Glutamatergic neuron (in vitro differentiated cells): Measurements from ENCODE around the gene CDC25B. TPM values are rescaled to one million over a fixed set of nuclear protein-coding genes. Genes with fewer than 3 reads are reported as not detected.

Experiments
- DNase-seq: peaks from one replicate; pipeline ENCODE4 v3.0.0; 2022
- H3K27ac Mint-ChIP-seq: one replicate; pipeline ENCODE4 v1.8.0; 2020; ENCODE audit warnings: mild to moderate bottlenecking, mixed read lengths, inconsistent platforms; ENCODE audit not compliant: unreplicated experiment
- H3K27me3 Mint-ChIP-seq: one replicate; pipeline ENCODE4 v1.8.0; 2020; ENCODE audit warnings: mild to moderate bottlenecking, moderate library complexity, mixed read lengths, inconsistent platforms; ENCODE audit not compliant: unreplicated experiment
- H3K36me3 Mint-ChIP-seq: one replicate; pipeline ENCODE4 v1.8.0; 2020; ENCODE audit warnings: mild to moderate bottlenecking, mixed read lengths, inconsistent platforms; ENCODE audit not compliant: unreplicated experiment
- H3K4me1 Mint-ChIP-seq: one replicate; pipeline ENCODE4 v1.8.0; 2020; ENCODE audit warnings: mild to moderate bottlenecking, low read depth, mixed read lengths, inconsistent platforms; ENCODE audit not compliant: unreplicated experiment
- H3K4me3 Mint-ChIP-seq: one replicate; pipeline ENCODE4 v1.8.0; 2020; ENCODE audit warnings: mild to moderate bottlenecking, mixed read lengths, inconsistent platforms; ENCODE audit not compliant: unreplicated experiment
- H3K9me3 Mint-ChIP-seq: one replicate; pipeline ENCODE4 v1.8.0; 2020; ENCODE audit warnings: mild to moderate bottlenecking, moderate library complexity, mixed read lengths, inconsistent platforms; ENCODE audit not compliant: unreplicated experiment
- total RNA-seq: library from RNA; stranded (reverse); fragmentation: NEBNext Ultra II Directional; extraction: Animal tissue kit (Norgen Biotek cat#: 25700); gene quantifications from one replicate; pipeline ENCODE4 v1.2.1, GENCODE V29; 2021; ENCODE audit not compliant: unreplicated experiment
- TF ChIP-seq, protein P1 (sequence below): fragments of 200-600 bp; sonication (generic); IDR thresholded peaks from one replicate; pipeline ENCODE4 v1.5.0; 2021; ENCODE audit not compliant: partially characterized antibody, unreplicated experiment

Gene CDC25B
- total RNA-seq, 1 donor from 2014 or later: 27.6 TPM

- H3K9me3 Mint-ChIP-seq: peaks cover 15% of the 10 kb centered on the region
- H3K36me3 Mint-ChIP-seq: no peaks in the 10 kb centered on the region
- TF ChIP-seq, protein P1, sequence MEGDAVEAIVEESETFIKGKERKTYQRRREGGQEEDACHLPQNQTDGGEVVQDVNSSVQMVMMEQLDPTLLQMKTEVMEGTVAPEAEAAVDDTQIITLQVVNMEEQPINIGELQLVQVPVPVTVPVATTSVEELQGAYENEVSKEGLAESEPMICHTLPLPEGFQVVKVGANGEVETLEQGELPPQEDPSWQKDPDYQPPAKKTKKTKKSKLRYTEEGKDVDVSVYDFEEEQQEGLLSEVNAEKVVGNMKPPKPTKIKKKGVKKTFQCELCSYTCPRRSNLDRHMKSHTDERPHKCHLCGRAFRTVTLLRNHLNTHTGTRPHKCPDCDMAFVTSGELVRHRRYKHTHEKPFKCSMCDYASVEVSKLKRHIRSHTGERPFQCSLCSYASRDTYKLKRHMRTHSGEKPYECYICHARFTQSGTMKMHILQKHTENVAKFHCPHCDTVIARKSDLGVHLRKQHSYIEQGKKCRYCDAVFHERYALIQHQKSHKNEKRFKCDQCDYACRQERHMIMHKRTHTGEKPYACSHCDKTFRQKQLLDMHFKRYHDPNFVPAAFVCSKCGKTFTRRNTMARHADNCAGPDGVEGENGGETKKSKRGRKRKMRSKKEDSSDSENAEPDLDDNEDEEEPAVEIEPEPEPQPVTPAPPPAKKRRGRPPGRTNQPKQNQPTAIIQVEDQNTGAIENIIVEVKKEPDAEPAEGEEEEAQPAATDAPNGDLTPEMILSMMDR: no peak
- H3K4me3 Mint-ChIP-seq: peak overlapping the region; percentile 81
- DNase-seq: no peak
- H3K27me3 Mint-ChIP-seq: peaks cover 11% of the 10 kb centered on the region
- H3K4me1 Mint-ChIP-seq: peaks cover 15% of the 10 kb centered on the region
- peak overlapping the region; percentile 87 for H3K27ac Mint-ChIP-seq
Observed at GRCh38 chr20:3819411-3820047, 23.4 kb downstream of the CDC25B start.

GRCh38 chr20:3820048-3820900 is 24.2 kb downstream of the CDC25B start, which contains the start of gene AP5S1:
Gene AP5S1 (plus strand): TSS chr20:3820547. CDS start chr20:3822118, 1,571 bp downstream.
- peak; percentile 98 for DNase-seq
- Mint-ChIP-seq H3K27me3 (peaks cover 11% of the 10 kb centered on the region), H3K4me1 (peaks cover 15% of the 10 kb centered on the region), H3K9me3 (peaks cover 15% of the 10 kb centered on the region), H3K27ac (peak within 1 kb of the TSS; percentile 87), H3K36me3 (no peaks in the 10 kb centered on the region), H3K4me3 (peak within 1 kb of the TSS; percentile 94)
- TF ChIP-seq, protein P1: peak; percentile 99

DNA sequence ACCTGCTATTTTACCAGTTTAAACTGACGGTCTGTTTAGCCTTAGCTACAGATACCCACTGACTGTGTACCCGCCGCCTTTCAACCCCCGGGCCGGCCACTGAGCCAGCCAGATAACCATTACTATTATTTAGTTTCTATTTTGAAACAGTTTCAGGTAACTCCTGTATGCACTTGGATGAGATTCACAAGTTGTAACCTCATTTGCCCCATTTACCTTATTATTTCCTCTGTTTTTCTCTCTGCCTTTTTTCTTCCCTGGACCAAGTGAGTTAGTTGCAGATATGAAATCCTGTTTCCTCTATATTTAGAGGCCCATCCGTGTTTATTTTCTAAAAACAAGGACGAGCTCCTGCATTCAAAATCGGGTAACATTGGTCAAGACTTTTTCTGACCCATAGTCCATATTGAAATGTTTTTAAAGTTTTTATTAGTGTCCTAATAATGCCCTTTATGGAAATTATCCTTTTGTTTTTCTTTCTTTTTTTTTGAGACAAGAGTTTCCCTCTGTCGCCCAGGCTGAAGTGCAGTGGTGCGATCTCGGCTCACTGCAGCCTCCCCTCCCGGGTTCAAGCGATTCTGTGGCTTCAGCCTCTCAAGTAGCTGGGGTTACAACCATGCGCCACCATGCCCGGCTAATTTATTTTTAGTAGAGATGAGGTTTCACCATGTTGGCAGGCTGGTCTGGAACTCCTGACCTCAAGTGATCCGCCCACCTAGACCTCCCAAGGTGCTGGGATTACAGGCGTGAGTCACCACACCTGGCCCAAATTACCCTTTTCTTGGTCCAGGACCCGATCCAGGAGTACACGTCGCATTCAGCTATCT is 25.0 kb downstream of the CDC25B start:
- H3K36me3 Mint-ChIP-seq: no peaks in the 10 kb centered on the region
- peak overlapping the region; percentile 85 for H3K27ac Mint-ChIP-seq
- H3K4me3 Mint-ChIP-seq: peak overlapping the region; percentile 94
- peaks cover 15% of the 10 kb centered on the region for H3K4me1 Mint-ChIP-seq
- TF ChIP-seq, protein P1: no peak
- peaks cover 11% of the 10 kb centered on the region for H3K27me3 Mint-ChIP-seq
- H3K9me3 Mint-ChIP-seq: peaks cover 14% of the 10 kb centered on the region
- no peak for DNase-seq

- H3K27me3 Mint-ChIP-seq: peaks cover 14% of the 10 kb centered on the region
- H3K4me3 Mint-ChIP-seq: peak overlapping the region; percentile 94
- H3K27ac Mint-ChIP-seq: no peak overlapping the region
- no peak for DNase-seq
- H3K4me1 Mint-ChIP-seq: peaks cover 12% of the 10 kb centered on the region
- TF ChIP-seq, protein P1: no peak
- no peaks in the 10 kb centered on the region for H3K36me3 Mint-ChIP-seq
- H3K9me3 Mint-ChIP-seq: peaks cover 12% of the 10 kb centered on the region
Observed at GRCh38 chr20:3821996-3822395, 25.9 kb downstream of the CDC25B start.
